Small intestine (tissue), 16 donors: ENCODE data around the gene SOX2. TPM values are rescaled to one million over a fixed set of nuclear protein-coding genes. Genes with fewer than 3 reads are reported as not detected.

Experiments used
- DNase-seq, 2 donors: peaks; one replicate each; pipeline versions ENCODE4 v3.0.0 to v3.0.0-alpha.2; 2013
- FAIRE-seq: peaks from 2 replicates; lab custom pipeline; 2012; peaks lifted over from hg19 to GRCh38; lab: Jason Lieb, UNC
- H3K27ac ChIP-seq, 3 donors: one replicate each; pipeline ENCODE4 v1.5.1; 2013; ENCODE audit warnings: low read length in 2 of 3, mild to moderate bottlenecking in 2 of 3, control low read depth in 1 of 3, inconsistent platforms in 1 of 3, low read depth in 1 of 3, moderate library complexity in 1 of 3
- H3K27me3 ChIP-seq, 3 donors: one replicate each; pipeline ENCODE4 v1.6.1; 2013; ENCODE audit warnings: low read length in 3 of 3, inconsistent platforms in 1 of 3; ENCODE audit not compliant: control insufficient read depth in 3 of 3, insufficient read depth in 3 of 3
- H3K36me3 ChIP-seq, 3 donors: one replicate each; pipeline ENCODE4 v1.6.1; 2013; ENCODE audit warnings: low read length in 3 of 3, inconsistent platforms in 1 of 3, low read depth in 1 of 3, mild to moderate bottlenecking in 1 of 3, moderate library complexity in 1 of 3; ENCODE audit not compliant: control insufficient read depth in 3 of 3, insufficient read depth in 2 of 3
- H3K4me1 ChIP-seq, 3 donors: one replicate each; pipeline ENCODE4 v1.6.1; 2013; ENCODE audit warnings: low read length in 2 of 3, inconsistent platforms in 1 of 3, low read depth in 1 of 3, mild to moderate bottlenecking in 1 of 3, moderate library complexity in 1 of 3; ENCODE audit not compliant: control insufficient read depth in 3 of 3, insufficient read depth in 2 of 3
- H3K4me3 ChIP-seq, 3 donors: one replicate each; pipeline ENCODE4 v1.5.1; 2013; ENCODE audit warnings: low read length in 3 of 3, control low read depth in 1 of 3, inconsistent platforms in 1 of 3, low read depth in 1 of 3, mild to moderate bottlenecking in 1 of 3, moderate library complexity in 1 of 3
- H3K9me3 ChIP-seq, 2 donors: one replicate each; pipeline ENCODE4 v1.6.1; 2013; ENCODE audit warnings: low read depth in 1 of 2, low read length in 1 of 2; ENCODE audit not compliant: control insufficient read depth in 2 of 2, insufficient read depth in 1 of 2
- WGBS, 3 donors: extraction: QIAGEN DNeasy Blood & Tissue Kit; methylation state at CpG; one replicate each; pipeline ENCODE4 v1.1.7; 2013; 5-methylcytosine and 5-hydroxymethylcytosine counted together
- long read RNA-seq, 10 donors: transcript quantifications; one replicate each; lab custom pipeline, GENCODE V29; 2026
- polyA plus RNA-seq, 4 donors: library from polyadenylated mRNA; stranded (reverse) in 3 of 4; unstranded in 1 of 4; fragments of 200-250 nt in 3 of 4; fragments of 120-200 nt in 1 of 4; gene quantifications; one replicate each; pipeline versions ENCODE4 v1.2.1 to v1.2.3, GENCODE V29; 2013
- donor health status: healthy with polysubstance abuse.
- donor health status: control.
- donor health status: control.
- donor health status: Bipolar disorder and iron deficiency.
- donor health status: healthy.

SOX2 gene
- polyA plus RNA-seq, result 1 to 10 TPM in 1 of 4 donors, under 1 TPM in 1, not detected in 2; 0.22 to 1.4 TPM
- long read RNA-seq, donor 1, result 0 reads
- long read RNA-seq, donor 2, result 0 reads
- long read RNA-seq, donor 3, partial matches to known transcripts, result 0 of 1 reads
- long read RNA-seq, donor 3, other reads (novel, unspliced or antisense), result 0 of 1 reads
- long read RNA-seq, donor 4, result 0 reads
- long read RNA-seq, donor 5, partial matches to known transcripts, result 0 of 1 reads
- long read RNA-seq, donor 5, other reads (novel, unspliced or antisense), result 0 of 1 reads
- long read RNA-seq, donor 6, partial matches to known transcripts, result 0 of 1 reads
- long read RNA-seq, donor 6, other reads (novel, unspliced or antisense), result 0 of 1 reads
- long read RNA-seq, donor 7, result 0 reads
- long read RNA-seq, donor 8, partial matches to known transcripts, result 0 of 2 reads
- long read RNA-seq, donor 8, other reads (novel, unspliced or antisense), result 0 of 2 reads
- long read RNA-seq, donor 9, result 0 reads
- long read RNA-seq, donor 10, partial matches to known transcripts, result 0 of 4 reads
- long read RNA-seq, donor 10, other reads (novel, unspliced or antisense), result 0 of 4 reads

DNA sequence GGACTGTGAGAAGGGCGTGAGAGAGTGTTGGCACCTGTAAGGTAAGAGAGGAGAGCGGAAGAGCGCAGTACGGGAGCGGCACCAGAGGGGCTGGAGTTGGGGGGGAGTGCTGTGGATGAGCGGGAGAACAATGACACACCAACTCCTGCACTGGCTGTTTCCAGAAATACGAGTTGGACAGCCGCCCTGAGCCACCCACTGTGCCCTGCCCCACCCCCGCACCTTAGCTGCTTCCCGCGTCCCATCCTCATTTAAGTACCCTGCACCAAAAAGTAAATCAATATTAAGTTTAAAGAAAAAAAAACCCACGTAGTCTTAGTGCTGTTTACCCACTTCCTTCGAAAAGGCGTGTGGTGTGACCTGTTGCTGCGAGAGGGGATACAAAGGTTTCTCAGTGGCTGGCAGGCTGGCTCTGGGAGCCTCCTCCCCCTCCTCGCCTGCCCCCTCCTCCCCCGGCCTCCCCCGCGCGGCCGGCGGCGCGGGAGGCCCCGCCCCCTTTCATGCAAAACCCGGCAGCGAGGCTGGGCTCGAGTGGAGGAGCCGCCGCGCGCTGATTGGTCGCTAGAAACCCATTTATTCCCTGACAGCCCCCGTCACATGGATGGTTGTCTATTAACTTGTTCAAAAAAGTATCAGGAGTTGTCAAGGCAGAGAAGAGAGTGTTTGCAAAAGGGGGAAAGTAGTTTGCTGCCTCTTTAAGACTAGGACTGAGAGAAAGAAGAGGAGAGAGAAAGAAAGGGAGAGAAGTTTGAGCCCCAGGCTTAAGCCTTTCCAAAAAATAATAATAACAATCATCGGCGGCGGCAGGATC is at the start of gene SOX2:
Gene SOX2 (plus strand): TSS at position 601 of the 811 bp plus-strand sequence. CDS start 436 bp downstream, outside the sequence.
- DNase-seq (peak; percentile 9 to 79), FAIRE-seq (no peak)
- peak within 1 kb of the TSS; percentile 19 to 30 (median 27) for H3K4me3 ChIP-seq
- no peaks in the 10 kb centered on the region for H3K36me3 ChIP-seq
- no peaks in the 10 kb centered on the region for H3K9me3 ChIP-seq
- peaks cover 4 to 68% (median 35%) of the 10 kb centered on the region in 3 donors for H3K27me3 ChIP-seq
- 2 to 4% (median 3%) methylated on average over 27 to 37 of the region's 37 CpGs for WGBS, 3 donors
- H3K27ac ChIP-seq, result no peak within 1 kb of the TSS
- H3K4me1 ChIP-seq, result peaks cover 0 to 12% (median 8%) of the 10 kb centered on the region in 3 donors

DNA sequence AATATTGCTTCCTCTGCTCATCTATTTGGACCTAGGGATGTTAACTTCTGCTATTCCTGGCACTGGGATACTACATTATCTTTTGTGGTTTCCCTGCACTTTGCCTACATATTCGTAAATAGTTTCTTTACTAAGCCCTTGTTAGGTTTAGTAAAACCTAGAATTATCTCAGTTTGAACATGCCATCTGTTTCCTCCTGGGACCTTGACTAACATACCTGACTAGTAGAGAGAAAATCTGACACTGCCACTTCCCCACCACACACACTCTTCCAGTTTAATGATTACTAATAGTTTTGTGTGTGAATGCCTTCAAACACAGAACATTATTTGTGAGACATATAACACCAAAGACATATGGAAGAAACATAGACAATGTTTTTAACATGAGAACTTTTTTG is 28.2 kb upstream of the SOX2 start:
- Histone ChIP-seq H3K36me3 (no peaks in the 10 kb centered on the region), H3K4me3 (no peak overlapping the region), H3K27ac (no peak overlapping the region), H3K4me1 (no peaks in the 10 kb centered on the region), H3K27me3 (peaks cover 0 to 9% (median 0%) of the 10 kb centered on the region in 3 donors), H3K9me3 (no peaks in the 10 kb centered on the region)
- FAIRE-seq (no peak), DNase-seq (no peak)
- WGBS, 3 donors, result 34 to 63% (median 38%) methylated on average over 1 of the region's 1 CpG

GRCh38 chr3:181687190-181687589 is 24.5 kb upstream of the SOX2 start:
- peaks cover 0 to 9% (median 0%) of the 10 kb centered on the region in 3 donors for H3K27me3 ChIP-seq
- FAIRE-seq (no peak), DNase-seq (no peak)
- WGBS, 3 donors, result 46 to 59% (median 58%) methylated on average over 1 of the region's 1 CpG
- H3K4me3 ChIP-seq, result no peak overlapping the region
- H3K27ac ChIP-seq, result no peak overlapping the region
- H3K9me3 ChIP-seq, result no peaks in the 10 kb centered on the region
- no peaks in the 10 kb centered on the region for H3K4me1 ChIP-seq
- no peaks in the 10 kb centered on the region for H3K36me3 ChIP-seq

GRCh38 chr3:181687731-181688130 is 24.0 kb upstream of the SOX2 start:
- WGBS, 3 donors, result 58 to 68% (median 67%) methylated on average over 2 of the region's 2 CpGs
- FAIRE-seq (no peak), DNase-seq (no peak)
- H3K27me3 ChIP-seq, result peaks cover 0 to 10% (median 0%) of the 10 kb centered on the region in 3 donors
- H3K36me3 ChIP-seq, result no peaks in the 10 kb centered on the region
- H3K9me3 ChIP-seq, result no peaks in the 10 kb centered on the region
- H3K27ac ChIP-seq, result no peak overlapping the region
- no peaks in the 10 kb centered on the region for H3K4me1 ChIP-seq
- H3K4me3 ChIP-seq, result no peak overlapping the region

- no peaks in the 10 kb centered on the region for H3K9me3 ChIP-seq
- H3K4me1 ChIP-seq, result no peaks in the 10 kb centered on the region
- no peak for FAIRE-seq
- H3K4me3 ChIP-seq, result no peak overlapping the region
- H3K27ac ChIP-seq, result no peak overlapping the region
- H3K27me3 ChIP-seq, result peaks cover 0 to 12% (median 0%) of the 10 kb centered on the region in 3 donors
- no peaks in the 10 kb centered on the region for H3K36me3 ChIP-seq
- no peak for DNase-seq
- WGBS, 3 donors, result 86 to 94% (median 92%) methylated on average over 3 of the region's 3 CpGs
Measured at GRCh38 chr3:181689546-181689945, 22.2 kb upstream of the SOX2 start.

DNA sequence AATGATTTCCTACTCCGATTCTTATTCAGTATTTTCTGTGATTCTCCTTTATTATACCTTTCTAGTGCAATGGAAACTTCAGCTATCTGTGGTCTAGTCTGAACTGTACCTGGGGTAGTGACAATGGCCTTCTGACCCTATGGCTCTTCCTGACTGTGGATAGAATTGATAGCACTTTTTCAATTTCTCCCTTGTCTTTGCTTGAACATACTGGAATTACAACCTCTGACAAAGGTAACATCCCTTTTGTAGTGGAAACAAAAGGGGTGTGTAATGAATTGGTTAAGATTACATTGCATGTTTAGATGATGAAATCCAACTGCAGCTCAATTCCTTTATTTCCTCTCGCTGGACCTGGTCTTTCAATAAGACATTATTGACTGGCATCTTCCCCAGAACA is 21.0 kb upstream of the SOX2 start:
- H3K36me3 ChIP-seq, result no peaks in the 10 kb centered on the region
- 75 to 79% (median 77%) methylated on average over 2 of the region's 2 CpGs for WGBS, 3 donors
- H3K27me3 ChIP-seq, result peaks cover 8 to 23% (median 9%) of the 10 kb centered on the region in 3 donors
- FAIRE-seq (no peak), DNase-seq (no peak)
- no peak overlapping the region for H3K4me3 ChIP-seq
- H3K27ac ChIP-seq, result no peak overlapping the region
- no peaks in the 10 kb centered on the region for H3K9me3 ChIP-seq
- no peaks in the 10 kb centered on the region for H3K4me1 ChIP-seq

GRCh38 chr3:181691901-181692300 is 19.8 kb upstream of the SOX2 start:
- Histone ChIP-seq H3K36me3 (no peaks in the 10 kb centered on the region), H3K27ac (no peak overlapping the region), H3K27me3 (peaks cover 8 to 34% (median 19%) of the 10 kb centered on the region in 3 donors), H3K4me1 (peaks cover 0 to 7% (median 2%) of the 10 kb centered on the region in 3 donors), H3K9me3 (no peaks in the 10 kb centered on the region), H3K4me3 (no peak overlapping the region)
- DNase-seq (no peak), FAIRE-seq (no peak)
- WGBS, 3 donors, result 65 to 89% (median 87%) methylated on average over 2 of the region's 2 CpGs
